Measurements from ENCODE around the gene MAP4K5.
"Not testable (repeated sequence)": the region's sequence is repeated elsewhere in the genome, so short reads cannot be mapped to it uniquely, and the experiment has no call there.

MAP4K5 gene

DNA sequence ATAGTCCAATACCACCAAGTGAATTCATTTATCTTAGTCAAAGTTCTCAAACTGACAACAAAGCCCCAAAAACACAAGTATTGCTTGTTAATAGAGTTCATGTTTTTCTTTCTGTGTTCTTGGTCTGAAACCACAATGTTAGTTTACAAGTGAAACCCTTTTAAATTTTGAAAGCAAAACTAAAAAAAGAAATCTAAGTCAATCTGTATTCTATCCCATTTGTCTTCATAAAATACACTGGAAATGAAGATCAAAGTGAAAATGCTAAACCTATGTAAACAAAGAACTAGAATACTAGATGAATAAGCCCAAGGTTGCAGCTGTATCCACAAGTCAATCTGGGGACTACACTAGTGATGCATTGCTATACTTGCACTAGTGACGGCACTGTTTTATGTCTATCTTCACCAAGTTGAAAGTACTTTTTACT lies 10.4 kb downstream of the MAP4K5 start:
- no peaks in the 10 kb centered on the region for H3K27me3 ChIP-seq (ENCODE audit: control insufficient read depth in 1 of 2, insufficient read depth in 2 of 2, low read length in 2 of 2)
- H3K27ac ChIP-seq (ENCODE audit: low read depth, low read length): no peak overlapping the region
- H3K9me3 ChIP-seq (ENCODE audit: control insufficient read depth in 1 of 2, low read length in 2 of 2): no peaks in the 10 kb centered on the region
- H3K36me3 ChIP-seq (ENCODE audit: control insufficient read depth in 1 of 2, insufficient read depth in 2 of 2, low read length in 2 of 2): no peaks in the 10 kb centered on the region
- H3K4me3 ChIP-seq (ENCODE audit: low read depth in 1 of 2, low read length in 2 of 2): peak overlapping the region in 1 of 2 donors; percentile 45
- H3K9ac ChIP-seq (ENCODE audit: low read depth in 1 of 2, low read length in 2 of 2): no peak overlapping the region
- peaks cover 20 to 45% of the 10 kb centered on the region in 2 donors for H3K4me1 ChIP-seq (ENCODE audit: control insufficient read depth in 1 of 2, insufficient read depth in 2 of 2, low read length in 2 of 2)

DNA sequence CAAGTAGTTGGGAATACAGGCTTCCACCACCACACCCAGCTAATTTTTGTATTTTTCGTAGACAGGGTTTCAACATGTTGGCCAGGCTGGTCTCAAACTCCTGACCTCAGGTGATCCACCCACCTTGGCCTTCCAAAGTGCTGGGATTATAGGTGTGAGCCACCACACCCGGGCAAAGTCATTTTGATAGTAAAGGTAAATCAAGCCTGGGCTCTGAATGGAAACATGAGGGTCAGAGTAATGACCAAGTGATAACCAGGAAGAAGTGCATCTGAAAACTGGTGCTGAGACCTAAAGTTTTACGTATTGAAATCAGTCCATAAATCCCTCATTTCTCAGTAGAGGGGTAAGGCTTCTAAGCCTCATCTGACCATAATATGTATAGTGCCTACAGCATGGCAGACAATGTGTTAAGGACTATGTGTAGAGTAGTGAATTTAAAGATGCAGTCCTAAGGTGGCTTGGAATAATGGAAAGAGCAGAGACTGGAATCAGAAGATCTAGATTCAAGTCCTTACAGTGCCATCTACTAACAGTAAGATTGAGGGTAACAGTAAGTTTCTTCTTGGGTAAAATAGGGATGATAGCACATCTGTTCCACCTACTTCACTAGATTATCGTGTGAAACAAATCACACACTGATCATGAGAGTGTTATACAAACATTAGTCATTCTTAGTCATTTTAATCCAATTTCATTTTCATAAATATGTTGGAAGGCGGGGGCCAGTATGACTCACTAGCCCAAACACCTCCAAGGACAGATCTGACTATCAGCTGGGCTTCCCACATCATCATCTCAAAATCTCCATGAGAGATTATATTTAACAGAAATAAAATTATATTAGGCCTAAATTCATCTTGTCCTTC lies 11.2 kb downstream of the MAP4K5 start:
- Histone ChIP-seq H3K9me3 (ENCODE audit: control insufficient read depth in 1 of 2, low read length in 2 of 2) (no peaks in the 10 kb centered on the region), H3K4me1 (ENCODE audit: control insufficient read depth in 1 of 2, insufficient read depth in 2 of 2, low read length in 2 of 2) (peaks cover 20 to 45% of the 10 kb centered on the region in 2 donors), H3K27ac (ENCODE audit: low read depth, low read length) (peak overlapping the region; percentile 46), H3K36me3 (ENCODE audit: control insufficient read depth in 1 of 2, insufficient read depth in 2 of 2, low read length in 2 of 2) (no peaks in the 10 kb centered on the region), H3K27me3 (ENCODE audit: control insufficient read depth in 1 of 2, insufficient read depth in 2 of 2, low read length in 2 of 2) (no peaks in the 10 kb centered on the region), H3K4me3 (ENCODE audit: low read depth in 1 of 2, low read length in 2 of 2) (no peak overlapping the region), H3K9ac (ENCODE audit: low read depth in 1 of 2, low read length in 2 of 2) (no peak overlapping the region)

- no peak overlapping the region for H3K9ac ChIP-seq (ENCODE audit: low read depth in 1 of 2, low read length in 2 of 2)
- H3K4me1 ChIP-seq (ENCODE audit: control insufficient read depth in 1 of 2, insufficient read depth in 2 of 2, low read length in 2 of 2): peaks cover 4 to 7% of the 10 kb centered on the region in 2 donors
- H3K9me3 ChIP-seq (ENCODE audit: control insufficient read depth in 1 of 2, low read length in 2 of 2): no peaks in the 10 kb centered on the region
- no peak overlapping the region for H3K27ac ChIP-seq (ENCODE audit: low read depth, low read length)
- no peaks in the 10 kb centered on the region for H3K27me3 ChIP-seq (ENCODE audit: control insufficient read depth in 1 of 2, insufficient read depth in 2 of 2, low read length in 2 of 2)
- no peaks in the 10 kb centered on the region for H3K36me3 ChIP-seq (ENCODE audit: control insufficient read depth in 1 of 2, insufficient read depth in 2 of 2, low read length in 2 of 2)
- no peak overlapping the region for H3K4me3 ChIP-seq (ENCODE audit: low read depth in 1 of 2, low read length in 2 of 2)
These were observed 16.3 kb downstream of the MAP4K5 start for GRCh38 chr14:50516091-50516490.

DNA sequence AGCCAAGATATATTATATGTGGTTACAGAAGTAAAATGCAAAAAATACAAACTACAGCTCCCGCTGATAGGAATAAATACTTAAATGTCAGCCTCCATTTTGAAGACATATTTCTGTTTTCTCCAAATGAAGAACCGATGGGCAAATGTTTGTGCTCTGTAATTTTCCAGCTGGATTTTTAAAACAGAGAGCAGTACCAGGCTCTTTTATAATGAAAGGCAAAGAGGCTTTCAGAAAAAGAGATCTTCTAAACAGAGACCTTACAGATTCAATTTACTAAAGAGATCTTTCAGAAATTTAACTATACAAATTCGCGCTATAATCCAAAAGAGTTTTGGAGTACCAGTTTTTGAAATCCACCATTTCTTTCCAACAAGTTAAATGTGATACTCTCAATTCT lies 19.9 kb downstream of the MAP4K5 start:
- H3K4me1 ChIP-seq (ENCODE audit: control insufficient read depth in 1 of 2, insufficient read depth in 2 of 2, low read length in 2 of 2): no peaks in the 10 kb centered on the region
- no peaks in the 10 kb centered on the region for H3K27me3 ChIP-seq (ENCODE audit: control insufficient read depth in 1 of 2, insufficient read depth in 2 of 2, low read length in 2 of 2)
- H3K36me3 ChIP-seq (ENCODE audit: control insufficient read depth in 1 of 2, insufficient read depth in 2 of 2, low read length in 2 of 2): no peaks in the 10 kb centered on the region
- no peak overlapping the region for H3K4me3 ChIP-seq (ENCODE audit: low read depth in 1 of 2, low read length in 2 of 2)
- no peak overlapping the region for H3K9ac ChIP-seq (ENCODE audit: low read depth in 1 of 2, low read length in 2 of 2)
- no peak overlapping the region for H3K27ac ChIP-seq (ENCODE audit: low read depth, low read length)
- H3K9me3 ChIP-seq (ENCODE audit: control insufficient read depth in 1 of 2, low read length in 2 of 2): no peaks in the 10 kb centered on the region

GRCh38 chr14:50510157-50510556 lies 22.2 kb downstream of the MAP4K5 start:
- Histone ChIP-seq H3K27me3 (ENCODE audit: control insufficient read depth in 1 of 2, insufficient read depth in 2 of 2, low read length in 2 of 2) (no peaks in the 10 kb centered on the region), H3K4me3 (ENCODE audit: low read depth in 1 of 2, low read length in 2 of 2) (no peak overlapping the region), H3K4me1 (ENCODE audit: control insufficient read depth in 1 of 2, insufficient read depth in 2 of 2, low read length in 2 of 2) (no peaks in the 10 kb centered on the region), H3K36me3 (ENCODE audit: control insufficient read depth in 1 of 2, insufficient read depth in 2 of 2, low read length in 2 of 2) (no peaks in the 10 kb centered on the region), H3K27ac (ENCODE audit: low read depth, low read length) (no peak overlapping the region), H3K9me3 (ENCODE audit: control insufficient read depth in 1 of 2, low read length in 2 of 2) (no peaks in the 10 kb centered on the region), H3K9ac (ENCODE audit: low read depth in 1 of 2, low read length in 2 of 2) (no peak overlapping the region)

DNA sequence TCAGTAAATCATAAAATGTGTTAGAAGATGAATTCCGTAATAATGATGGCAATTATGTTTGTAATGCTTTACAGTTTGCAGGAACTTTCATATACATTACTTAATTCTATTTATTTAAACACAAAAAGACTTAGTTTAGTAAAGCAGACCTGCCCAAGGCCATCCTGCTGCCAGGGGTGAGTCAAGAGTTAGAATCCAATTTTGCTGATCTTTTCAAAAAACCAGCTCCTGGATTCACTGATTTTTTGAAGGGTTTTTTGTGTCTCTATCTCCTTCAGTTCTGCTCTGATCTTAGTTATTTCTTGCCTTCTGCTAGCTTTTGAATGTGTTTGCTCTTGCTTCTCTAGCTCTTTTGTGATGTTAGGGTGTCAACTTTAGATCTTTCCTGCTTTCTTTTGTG lies 25.3 kb downstream of the MAP4K5 start:
- not testable (repeated sequence) for H3K4me1 ChIP-seq (ENCODE audit: control insufficient read depth in 1 of 2, insufficient read depth in 2 of 2, low read length in 2 of 2); H3K9ac ChIP-seq (ENCODE audit: low read depth in 1 of 2, low read length in 2 of 2); H3K4me3 ChIP-seq (ENCODE audit: low read depth in 1 of 2, low read length in 2 of 2); H3K27ac ChIP-seq (ENCODE audit: low read depth, low read length); H3K27me3 ChIP-seq (ENCODE audit: control insufficient read depth in 1 of 2, insufficient read depth in 2 of 2, low read length in 2 of 2); H3K9me3 ChIP-seq (ENCODE audit: control insufficient read depth in 1 of 2, low read length in 2 of 2); H3K36me3 ChIP-seq (ENCODE audit: control insufficient read depth in 1 of 2, insufficient read depth in 2 of 2, low read length in 2 of 2)

DNA sequence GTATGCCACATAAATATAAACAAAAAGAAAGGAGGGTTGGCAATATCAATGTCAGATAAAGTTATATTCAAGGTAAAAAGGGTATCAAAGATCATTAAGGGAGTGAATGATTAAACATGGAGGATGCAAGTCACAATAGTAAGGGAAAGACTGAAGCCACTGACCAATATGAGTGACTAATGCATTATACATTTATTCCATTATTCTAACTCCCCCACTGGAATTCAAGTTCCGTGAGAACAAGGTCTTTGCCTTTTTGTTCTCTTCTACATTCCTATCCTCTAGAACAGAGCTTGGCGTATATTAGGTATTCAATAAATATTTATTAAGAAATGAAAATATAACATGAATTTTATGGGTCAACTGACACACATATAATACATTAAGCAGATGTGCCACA lies 30.7 kb downstream of the MAP4K5 start:
- H3K4me3 ChIP-seq (ENCODE audit: low read depth in 1 of 2, low read length in 2 of 2): no peak overlapping the region
- no peak overlapping the region for H3K9ac ChIP-seq (ENCODE audit: low read depth in 1 of 2, low read length in 2 of 2)
- peaks cover 5 to 10% of the 10 kb centered on the region in 2 donors for H3K36me3 ChIP-seq (ENCODE audit: control insufficient read depth in 1 of 2, insufficient read depth in 2 of 2, low read length in 2 of 2)
- H3K27me3 ChIP-seq (ENCODE audit: control insufficient read depth in 1 of 2, insufficient read depth in 2 of 2, low read length in 2 of 2): no peaks in the 10 kb centered on the region
- no peaks in the 10 kb centered on the region for H3K9me3 ChIP-seq (ENCODE audit: control insufficient read depth in 1 of 2, low read length in 2 of 2)
- H3K4me1 ChIP-seq (ENCODE audit: control insufficient read depth in 1 of 2, insufficient read depth in 2 of 2, low read length in 2 of 2): no peaks in the 10 kb centered on the region
- H3K27ac ChIP-seq (ENCODE audit: low read depth, low read length): no peak overlapping the region

DNA sequence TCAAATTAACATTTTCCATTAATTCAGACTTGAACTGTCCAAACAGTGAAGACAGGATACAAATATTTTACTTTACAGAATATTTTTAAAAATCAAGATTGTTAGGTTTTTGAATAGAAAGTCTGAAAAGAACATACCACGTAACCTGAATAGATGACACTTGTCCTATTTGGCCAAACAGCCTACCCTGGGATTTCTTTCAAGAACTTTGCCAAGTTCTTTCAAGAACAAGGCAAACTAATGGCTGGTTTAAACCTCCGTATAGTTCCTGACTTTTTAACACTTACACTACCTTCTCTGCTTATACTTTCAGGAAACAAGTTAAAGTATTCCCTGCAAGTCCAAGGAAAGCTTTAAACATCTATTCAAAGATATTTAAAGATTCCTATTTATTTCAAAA lies 35.0 kb downstream of the MAP4K5 start:
- Histone ChIP-seq H3K9ac (ENCODE audit: low read depth in 1 of 2, low read length in 2 of 2) (no peak overlapping the region), H3K9me3 (ENCODE audit: control insufficient read depth in 1 of 2, low read length in 2 of 2) (no peaks in the 10 kb centered on the region), H3K27me3 (ENCODE audit: control insufficient read depth in 1 of 2, insufficient read depth in 2 of 2, low read length in 2 of 2) (no peaks in the 10 kb centered on the region), H3K4me3 (ENCODE audit: low read depth in 1 of 2, low read length in 2 of 2) (no peak overlapping the region), H3K27ac (ENCODE audit: low read depth, low read length) (no peak overlapping the region), H3K4me1 (ENCODE audit: control insufficient read depth in 1 of 2, insufficient read depth in 2 of 2, low read length in 2 of 2) (no peaks in the 10 kb centered on the region), H3K36me3 (ENCODE audit: control insufficient read depth in 1 of 2, insufficient read depth in 2 of 2, low read length in 2 of 2) (peaks cover 5% of the 10 kb centered on the region in 2 donors)

- Histone ChIP-seq H3K9ac (ENCODE audit: low read depth in 1 of 2, low read length in 2 of 2) (no peak overlapping the region), H3K4me3 (ENCODE audit: low read depth in 1 of 2, low read length in 2 of 2) (no peak overlapping the region), H3K9me3 (ENCODE audit: control insufficient read depth in 1 of 2, low read length in 2 of 2) (no peaks in the 10 kb centered on the region), H3K36me3 (ENCODE audit: control insufficient read depth in 1 of 2, insufficient read depth in 2 of 2, low read length in 2 of 2) (peaks cover 0 to 3% of the 10 kb centered on the region in 2 donors), H3K27me3 (ENCODE audit: control insufficient read depth in 1 of 2, insufficient read depth in 2 of 2, low read length in 2 of 2) (no peaks in the 10 kb centered on the region), H3K27ac (ENCODE audit: low read depth, low read length) (no peak overlapping the region), H3K4me1 (ENCODE audit: control insufficient read depth in 1 of 2, insufficient read depth in 2 of 2, low read length in 2 of 2) (no peaks in the 10 kb centered on the region)
These were observed 42.5 kb downstream of the MAP4K5 start for GRCh38 chr14:50489851-50490250.

GRCh38 chr14:50488521-50488920 lies 43.8 kb downstream of the MAP4K5 start:
- Histone ChIP-seq H3K4me3 (ENCODE audit: low read depth in 1 of 2, low read length in 2 of 2) (no peak overlapping the region), H3K27me3 (ENCODE audit: control insufficient read depth in 1 of 2, insufficient read depth in 2 of 2, low read length in 2 of 2) (no peaks in the 10 kb centered on the region), H3K9ac (ENCODE audit: low read depth in 1 of 2, low read length in 2 of 2) (no peak overlapping the region), H3K27ac (ENCODE audit: low read depth, low read length) (no peak overlapping the region), H3K36me3 (ENCODE audit: control insufficient read depth in 1 of 2, insufficient read depth in 2 of 2, low read length in 2 of 2) (peaks cover 0 to 3% of the 10 kb centered on the region in 2 donors), H3K4me1 (ENCODE audit: control insufficient read depth in 1 of 2, insufficient read depth in 2 of 2, low read length in 2 of 2) (no peaks in the 10 kb centered on the region), H3K9me3 (ENCODE audit: control insufficient read depth in 1 of 2, low read length in 2 of 2) (no peaks in the 10 kb centered on the region)

Measured in duodenal mucosa (tissue), 2 donors.